T-helper 2 cell (primary cell): Measurements from ENCODE around the gene RAMP1.

ENCODE experiments used
- DNase-seq, 5 experiments: peaks; one replicate each; pipeline versions ENCODE4 v3.0.0 to v3.0.0-alpha.2; 2012 to 2022

RAMP1 gene

DNA sequence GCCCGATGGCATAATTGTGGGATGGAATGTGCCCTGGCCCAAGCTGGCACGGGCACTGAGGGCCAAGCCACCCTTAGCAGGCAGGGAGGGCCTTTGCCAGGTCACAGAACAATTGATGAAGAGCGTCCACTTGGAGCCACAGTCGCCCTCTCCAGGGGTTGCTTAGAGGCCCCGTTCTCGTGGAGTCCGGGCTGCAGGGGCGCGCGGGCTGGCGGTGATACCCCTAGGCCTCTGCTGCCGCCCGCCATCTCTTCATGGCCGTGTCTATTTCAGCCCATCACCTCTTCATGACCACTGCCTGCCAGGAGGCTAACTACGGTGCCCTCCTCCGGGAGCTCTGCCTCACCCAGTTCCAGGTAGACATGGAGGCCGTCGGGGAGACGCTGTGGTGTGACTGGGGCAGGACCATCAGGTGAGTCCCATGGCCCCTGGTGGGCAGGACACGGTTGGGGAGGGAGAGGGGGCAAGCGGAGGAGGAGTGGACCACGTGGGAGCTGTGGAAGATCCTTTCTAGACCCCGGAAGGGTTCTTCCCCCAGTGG lies 17.6 kb downstream of the RAMP1 start:
- DNase-seq = no peak

DNA sequence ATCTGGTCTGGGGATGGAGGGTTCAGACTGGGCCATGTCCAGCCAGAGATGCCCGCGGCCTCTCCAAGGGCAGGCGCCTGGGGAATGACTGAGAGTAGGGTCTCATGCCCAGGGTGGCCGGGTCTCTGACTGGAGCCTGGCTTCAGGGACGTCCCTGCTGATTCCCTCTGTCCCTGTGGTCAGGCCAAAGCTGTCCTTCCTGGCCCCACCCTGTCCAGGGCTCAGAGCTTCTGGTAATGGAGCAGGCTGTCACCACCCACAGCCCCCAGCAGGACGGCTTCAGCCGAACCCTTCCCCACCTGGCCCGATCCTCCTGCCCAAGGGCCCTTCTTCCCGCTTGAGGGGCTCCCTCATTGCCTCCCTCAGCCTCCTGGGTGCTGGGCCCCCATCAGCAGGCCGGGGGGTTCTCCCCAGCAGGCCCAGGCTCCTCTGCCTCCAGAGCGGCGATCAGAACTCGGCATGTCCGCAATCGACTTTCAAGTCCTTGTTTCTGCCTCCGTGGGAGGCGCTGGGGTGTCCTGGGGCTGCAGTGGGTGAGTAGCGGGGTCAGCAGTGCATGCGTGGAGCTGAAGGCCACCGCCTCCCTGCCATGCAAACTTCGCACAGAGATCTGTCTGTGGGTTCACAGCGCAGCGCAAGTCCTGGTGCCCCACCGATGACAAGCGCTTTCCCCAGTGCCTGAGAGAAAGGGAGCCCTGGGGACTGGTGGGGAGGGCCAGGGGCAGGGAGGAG lies 18.3 kb downstream of the RAMP1 start:
- DNase-seq = no peak

GRCh38 chr2:237878321-237879057 lies 19.1 kb downstream of the RAMP1 start:
- DNase-seq = no peak

- no peak for DNase-seq
These were observed 19.6 kb downstream of the RAMP1 start for GRCh38 chr2:237879058-237879430.

- DNase-seq = no peak
These were observed 20.7 kb downstream of the RAMP1 start for GRCh38 chr2:237879991-237880560.

DNA sequence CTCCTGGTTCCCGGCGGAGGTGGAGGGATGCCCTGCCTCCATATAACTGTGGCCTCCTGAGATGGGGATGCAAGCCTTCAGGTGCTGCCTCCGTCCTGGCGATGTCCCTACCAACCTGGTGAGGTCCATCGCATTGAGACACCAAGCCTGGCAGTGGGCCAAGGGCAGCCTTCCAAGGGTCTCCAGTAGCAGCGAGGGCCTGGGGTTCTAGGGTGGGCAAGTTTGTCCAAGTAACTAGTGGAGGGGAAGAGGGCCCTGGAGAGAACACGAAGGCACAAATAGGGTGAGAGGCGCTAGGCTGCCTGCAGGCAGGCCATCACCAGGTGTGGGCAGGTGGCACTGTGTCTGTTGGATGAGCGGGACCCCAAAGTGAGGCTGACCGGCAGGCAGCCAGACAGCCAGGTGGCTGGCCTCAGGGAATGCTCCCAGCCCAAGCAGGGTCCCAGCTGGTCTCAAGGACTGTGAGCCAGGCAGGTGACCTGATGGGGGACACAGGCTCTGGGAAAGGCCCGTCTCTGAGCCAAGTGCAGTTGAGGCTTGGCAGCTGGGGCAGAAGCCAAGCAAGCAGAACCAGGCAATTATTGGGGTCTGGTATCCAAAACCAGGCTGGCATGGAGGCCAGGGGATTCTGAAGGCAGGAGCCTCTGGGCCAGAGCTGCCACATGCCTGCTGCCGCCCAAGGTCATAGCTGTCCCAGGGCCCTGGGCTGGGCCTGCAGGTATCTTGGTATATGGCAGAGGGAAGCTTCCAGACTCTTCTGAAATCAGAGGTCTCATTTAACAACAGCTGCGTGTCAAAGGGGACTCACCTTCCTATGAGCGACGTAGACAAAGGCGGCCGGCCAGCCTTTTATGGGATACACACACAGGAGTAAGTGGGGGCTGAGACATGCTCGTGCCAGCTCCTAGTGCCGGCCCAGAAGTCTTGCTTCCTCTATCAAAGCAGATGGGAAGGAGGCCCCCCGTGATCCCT lies 23.4 kb downstream of the RAMP1 start:
- no peak for DNase-seq

GRCh38 chr2:237883951-237884446 lies 24.6 kb downstream of the RAMP1 start:
- DNase-seq = no peak

GRCh38 chr2:237884681-237885080 lies 25.3 kb downstream of the RAMP1 start:
- no peak for DNase-seq

- no peak for DNase-seq
These were observed 25.9 kb downstream of the RAMP1 start for GRCh38 chr2:237885111-237885930.

- no peak for DNase-seq
These were observed 26.7 kb downstream of the RAMP1 start for GRCh38 chr2:237885931-237886684.

GRCh38 chr2:237886685-237887481 lies 27.5 kb downstream of the RAMP1 start:
- no peak for DNase-seq

GRCh38 chr2:237888389-237888788 lies 29.0 kb downstream of the RAMP1 start:
- DNase-seq = no peak

- no peak for DNase-seq
These were observed 29.6 kb downstream of the RAMP1 start for GRCh38 chr2:237889016-237889415.

DNA sequence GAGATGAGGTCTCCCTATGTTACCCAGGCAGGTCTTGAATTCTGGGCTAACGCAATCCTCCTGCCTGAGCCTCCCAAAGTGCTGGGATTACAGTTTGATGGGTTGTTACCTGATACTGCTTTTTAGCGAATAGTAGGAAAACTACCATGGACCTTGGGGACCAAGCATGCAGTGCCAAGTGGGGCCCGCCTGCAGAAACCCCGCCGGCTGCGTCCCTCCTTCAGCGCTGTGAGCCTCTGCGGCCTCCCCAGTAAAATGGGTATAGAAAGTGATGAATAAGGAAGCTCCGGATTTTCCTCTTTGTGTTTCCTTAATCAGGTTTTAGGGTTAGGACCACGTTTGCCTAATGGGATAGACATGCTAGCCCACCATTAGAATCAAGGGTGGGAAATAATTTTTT lies 30.4 kb downstream of the RAMP1 start:
- DNase-seq = no peak

- DNase-seq = peak in 1 of 5 experiments; percentile 34
These were observed 33.1 kb downstream of the RAMP1 start for GRCh38 chr2:237892478-237892877.

GRCh38 chr2:237892984-237893595 lies 33.7 kb downstream of the RAMP1 start:
- DNase-seq = no peak

DNA sequence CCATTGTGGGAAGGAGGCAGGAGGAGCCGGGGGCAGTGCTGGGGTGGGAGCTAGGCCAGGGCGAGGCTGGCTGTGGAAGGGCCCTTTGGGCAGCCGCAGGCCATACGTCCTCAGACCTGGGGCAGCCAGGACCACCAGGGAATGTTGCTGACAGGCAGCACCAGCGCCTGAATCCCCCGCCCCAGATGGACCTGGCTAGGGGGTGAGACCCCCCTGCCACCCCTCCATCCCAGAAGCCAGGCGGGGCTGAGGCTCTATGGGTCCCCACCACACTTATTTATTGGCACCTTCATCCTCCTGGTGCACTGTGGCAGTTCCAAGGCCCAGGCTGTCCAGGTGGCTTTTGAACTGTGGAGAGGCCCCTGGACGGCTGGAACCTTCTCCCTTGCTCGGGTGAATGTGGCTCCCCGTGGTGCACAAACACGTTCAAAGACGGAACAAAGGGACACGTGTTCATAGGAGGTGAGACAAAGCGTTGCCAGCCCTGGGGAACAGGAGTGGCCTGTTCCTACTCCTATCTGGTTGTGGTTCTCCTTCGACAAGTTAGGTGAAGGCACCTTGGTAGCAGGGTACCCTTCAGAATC lies 35.1 kb downstream of the RAMP1 start:
- no peak for DNase-seq

GRCh38 chr2:237894986-237895543 lies 35.6 kb downstream of the RAMP1 start:
- no peak for DNase-seq
